DND-41 (cell line): ENCODE measurements around the gene HELZ2.

Experiments
- ATAC-seq: fragments of 200-7000 bp; cut with Tn5 transposase; 3 replicates; pipeline ENCODE4 v1.9.1; 2021; ENCODE audit warnings: low read depth; ENCODE audit not compliant: insufficient read depth
- DNase-seq: peaks from one replicate; pipeline ENCODE4 v3.0.0-alpha.2; 2020
- H2AFZ ChIP-seq: 2 replicates; pipeline ENCODE4 v1.6.0; 2012; ENCODE audit warnings: low read depth, low read length
- H3K27ac ChIP-seq: 2 replicates; pipeline ENCODE4 v1.5.1; 2012; ENCODE audit warnings: low read length, inconsistent platforms
- H3K27me3 ChIP-seq: fragments of 200-600 bp; sonication (generic); 2 replicates; pipeline ENCODE4 v1.6.0; 2012; ENCODE audit warnings: low read length, mild to moderate bottlenecking, inconsistent platforms; ENCODE audit not compliant: insufficient read depth, poor library complexity
- H3K36me3 ChIP-seq: 2 replicates; pipeline ENCODE4 v1.5.1; 2012; ENCODE audit warnings: low read length, inconsistent platforms; ENCODE audit not compliant: insufficient read depth
- H3K4me1 ChIP-seq: 2 replicates; pipeline ENCODE4 v1.5.1; 2012; ENCODE audit warnings: mild to moderate bottlenecking, low read length; ENCODE audit not compliant: insufficient read depth
- H3K4me2 ChIP-seq: 2 replicates; pipeline ENCODE4 v1.6.0; 2012; ENCODE audit warnings: mild to moderate bottlenecking, moderate library complexity, low read length, inconsistent platforms; ENCODE audit not compliant: insufficient read depth
- H3K4me3 ChIP-seq, 2 experiments: fragments of 200-600 bp in 1 of 2; shearing (Covaris generic) in 1 of 2; 2 replicates each; pipeline ENCODE4 v1.5.1; 2012 to 2016; ENCODE audit warnings: inconsistent platforms in 2 of 2, low read length in 2 of 2, mild to moderate bottlenecking in 2 of 2, low read depth in 1 of 2, moderate library complexity in 1 of 2
- H3K79me2 ChIP-seq: 2 replicates; pipeline ENCODE4 v1.6.0; 2012; ENCODE audit warnings: low read length, inconsistent platforms; ENCODE audit not compliant: insufficient read depth
- H3K9ac ChIP-seq: 2 replicates; pipeline ENCODE4 v1.6.0; 2012; ENCODE audit warnings: low read depth, mild to moderate bottlenecking, inconsistent platforms, low read length, moderate library complexity
- H3K9me3 ChIP-seq: 2 replicates; pipeline ENCODE4 v1.5.1; 2012; ENCODE audit warnings: low read length, moderate library complexity, mild to moderate bottlenecking, inconsistent platforms; ENCODE audit not compliant: insufficient read depth, severe bottlenecking
- H4K20me1 ChIP-seq: 2 replicates; pipeline ENCODE4 v1.6.0; 2012; ENCODE audit warnings: low read length; ENCODE audit not compliant: insufficient read depth
- EZH2 ChIP-seq: IDR thresholded peaks from 3 replicates; pipeline ENCODE4 v1.6.1; 2012; ENCODE audit warnings: borderline replicate concordance, low read depth, mild to moderate bottlenecking, moderate library complexity, low read length, inconsistent platforms; ENCODE audit not compliant: severe bottlenecking
- TF ChIP-seq, protein P1 (sequence below): IDR thresholded peaks from 2 replicates; pipeline ENCODE4 v1.5.1; 2012; ENCODE audit warnings: borderline replicate concordance, low read length, moderate library complexity, mild to moderate bottlenecking; ENCODE audit not compliant: poor library complexity, severe bottlenecking; ENCODE audit errors: extremely low read depth

The HELZ2 gene

DNA sequence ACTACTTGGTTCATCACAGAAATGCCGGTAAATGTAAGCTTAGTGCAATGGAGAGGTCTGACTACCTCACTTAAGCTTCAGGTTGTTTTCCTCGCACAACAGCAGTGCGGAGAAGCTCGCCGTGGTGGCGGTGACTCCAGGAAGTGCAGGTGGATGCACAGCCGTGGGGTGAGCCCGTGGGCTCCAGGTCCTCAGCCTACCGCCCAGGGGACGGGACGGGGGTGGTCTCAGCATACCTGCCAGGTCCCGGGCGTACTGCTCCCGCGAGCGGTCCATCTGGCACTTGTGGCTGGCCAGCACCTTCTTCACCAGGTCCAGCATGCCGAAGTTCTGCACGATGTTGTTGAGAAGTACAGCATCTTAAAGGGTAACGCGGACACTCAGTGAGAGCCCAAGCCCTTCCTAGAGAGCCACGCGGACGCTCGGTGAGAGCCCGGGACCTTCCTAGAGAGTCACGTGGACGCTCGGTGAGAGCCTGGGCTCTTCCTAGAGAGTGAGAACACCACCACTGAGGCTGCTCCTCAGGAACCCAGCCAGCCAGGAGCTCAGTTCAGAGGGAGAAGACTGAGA is 17.8 kb upstream of the HELZ2 start:
- Histone ChIP-seq H3K4me2 (no peak overlapping the region), H3K9me3 (no peaks in the 10 kb centered on the region), H3K27ac (no peak overlapping the region), H3K4me1 (no peaks in the 10 kb centered on the region), H2AFZ (no peak overlapping the region), H3K36me3 (peaks cover 86% of the 10 kb centered on the region), H3K27me3 (no peaks in the 10 kb centered on the region), H3K4me3 (no peak overlapping the region), H3K79me2 (no peaks in the 10 kb centered on the region), H4K20me1 (peaks cover 8% of the 10 kb centered on the region; the same call in 1 of the 2 replicates), H3K9ac (no peak overlapping the region)
- ATAC-seq (no peak), DNase-seq (no peak)
- TF ChIP-seq, protein P1, sequence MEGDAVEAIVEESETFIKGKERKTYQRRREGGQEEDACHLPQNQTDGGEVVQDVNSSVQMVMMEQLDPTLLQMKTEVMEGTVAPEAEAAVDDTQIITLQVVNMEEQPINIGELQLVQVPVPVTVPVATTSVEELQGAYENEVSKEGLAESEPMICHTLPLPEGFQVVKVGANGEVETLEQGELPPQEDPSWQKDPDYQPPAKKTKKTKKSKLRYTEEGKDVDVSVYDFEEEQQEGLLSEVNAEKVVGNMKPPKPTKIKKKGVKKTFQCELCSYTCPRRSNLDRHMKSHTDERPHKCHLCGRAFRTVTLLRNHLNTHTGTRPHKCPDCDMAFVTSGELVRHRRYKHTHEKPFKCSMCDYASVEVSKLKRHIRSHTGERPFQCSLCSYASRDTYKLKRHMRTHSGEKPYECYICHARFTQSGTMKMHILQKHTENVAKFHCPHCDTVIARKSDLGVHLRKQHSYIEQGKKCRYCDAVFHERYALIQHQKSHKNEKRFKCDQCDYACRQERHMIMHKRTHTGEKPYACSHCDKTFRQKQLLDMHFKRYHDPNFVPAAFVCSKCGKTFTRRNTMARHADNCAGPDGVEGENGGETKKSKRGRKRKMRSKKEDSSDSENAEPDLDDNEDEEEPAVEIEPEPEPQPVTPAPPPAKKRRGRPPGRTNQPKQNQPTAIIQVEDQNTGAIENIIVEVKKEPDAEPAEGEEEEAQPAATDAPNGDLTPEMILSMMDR, result no peak
- TF ChIP-seq EZH2, result no peak

DNA sequence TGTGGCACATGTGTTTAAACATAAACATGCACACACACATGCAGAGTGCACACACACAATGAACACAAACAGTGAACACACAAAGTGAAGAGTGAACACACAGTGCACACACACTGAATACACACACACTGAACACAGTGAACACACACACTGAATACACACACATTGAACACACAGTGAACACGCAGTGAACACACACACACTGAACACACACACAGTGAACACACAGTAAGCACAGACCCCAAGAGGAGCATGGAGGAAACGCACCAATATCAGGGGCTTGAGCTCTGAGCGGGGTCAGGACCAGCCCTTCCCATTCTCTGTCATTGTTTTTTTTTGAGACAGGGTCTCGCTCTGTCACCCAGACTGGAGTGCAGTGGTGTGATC is 17.1 kb upstream of the HELZ2 start:
- Histone ChIP-seq H3K4me2 (no peak overlapping the region), H3K4me3 (no peak overlapping the region), H2AFZ (no peak overlapping the region), H3K27me3 (no peaks in the 10 kb centered on the region), H4K20me1 (peaks cover 5% of the 10 kb centered on the region; the same call in 1 of the 2 replicates), H3K27ac (no peak overlapping the region), H3K9me3 (no peaks in the 10 kb centered on the region), H3K9ac (no peak overlapping the region), H3K4me1 (no peaks in the 10 kb centered on the region), H3K36me3 (peaks cover 80% of the 10 kb centered on the region), H3K79me2 (no peaks in the 10 kb centered on the region)
- ATAC-seq (no peak; the same call in 2 of the 3 replicates), DNase-seq (no peak)
- TF ChIP-seq EZH2, result no peak
- TF ChIP-seq, protein P1, result no peak

DNA sequence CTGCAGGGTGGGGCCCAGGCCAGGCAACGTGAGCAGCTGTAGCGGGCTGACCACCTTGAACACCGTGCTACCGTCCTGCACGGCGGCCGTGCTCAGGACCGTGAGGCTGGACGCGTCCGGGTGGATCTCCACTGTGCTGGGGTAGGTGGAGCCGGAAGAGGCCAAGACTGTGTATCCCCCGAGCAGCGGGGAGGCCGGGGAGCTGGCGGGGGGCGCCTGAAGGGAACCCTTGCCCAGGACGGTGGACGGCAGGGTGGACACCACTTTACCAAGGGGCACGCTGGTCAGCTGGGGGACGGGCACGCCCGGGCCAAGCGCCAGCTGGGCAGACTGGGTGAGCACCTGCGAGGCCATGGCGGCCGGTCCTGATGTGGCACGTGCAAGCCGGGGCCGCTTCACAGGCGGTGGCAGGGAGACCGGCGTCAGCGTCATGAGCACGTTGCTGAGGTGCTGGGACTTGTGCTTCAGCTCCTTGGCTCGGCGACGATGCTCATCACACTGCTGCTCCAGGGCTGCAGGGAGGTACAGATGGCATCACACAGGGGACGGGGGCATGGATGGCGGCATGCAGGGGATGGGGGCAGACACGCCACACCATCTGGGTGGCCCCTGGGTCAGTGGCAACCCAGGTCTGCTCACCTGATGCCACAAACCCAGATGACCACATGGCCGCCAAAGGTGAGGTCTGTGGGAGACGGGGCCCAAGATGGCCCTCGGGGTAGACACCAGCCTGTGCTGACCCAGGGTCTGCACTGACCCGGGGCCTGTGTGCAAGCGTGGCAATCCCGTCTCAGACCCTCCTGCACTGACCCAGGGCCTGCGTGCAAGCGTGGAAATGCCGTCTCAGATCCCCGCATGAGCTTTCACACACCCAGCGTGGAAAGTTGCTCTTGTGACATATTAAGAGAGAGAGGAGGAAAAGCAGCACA is 16.4 kb upstream of the HELZ2 start:
- H3K4me1 ChIP-seq, result no peaks in the 10 kb centered on the region
- no peaks in the 10 kb centered on the region for H3K79me2 ChIP-seq
- no peak overlapping the region for H3K4me2 ChIP-seq
- H3K27me3 ChIP-seq, result no peaks in the 10 kb centered on the region
- H3K9me3 ChIP-seq, result no peaks in the 10 kb centered on the region
- H2AFZ ChIP-seq, result no peak overlapping the region
- no peak for TF ChIP-seq EZH2
- TF ChIP-seq, protein P1, result no peak
- no peak overlapping the region for H3K9ac ChIP-seq
- DNase-seq (no peak), ATAC-seq (no peak)
- no peak overlapping the region for H3K27ac ChIP-seq
- no peak overlapping the region for H3K4me3 ChIP-seq
- no peaks in the 10 kb centered on the region; the same call in 1 of the 2 replicates for H4K20me1 ChIP-seq
- H3K36me3 ChIP-seq, result peaks cover 73% of the 10 kb centered on the region
